ENCODE data around the gene FRMD7. TPM values are rescaled to one million over a fixed set of nuclear protein-coding genes. Genes with fewer than 3 reads are reported as not detected.
"Not testable (repeated sequence)": the region's sequence is repeated elsewhere in the genome, so short reads cannot be mapped to it uniquely, and the experiment has no call there.

FRMD7 gene
- not detected in 2 replicates for total RNA-seq (2014; rRNA removed; shearing (Covaris generic))

- DNase-seq (ENCODE audit: low spot score): no peak
Observed at GRCh38 chrX:132127743-132128142, at the start of gene FRMD7. FRMD7 (minus strand) TSS chrX:132128020; CDS start chrX:132127844, 176 bp downstream.

- DNase-seq (ENCODE audit: low spot score): no peak
Observed at GRCh38 chrX:132173647-132174046, 45.8 kb upstream of the FRMD7 start.

- DNase-seq (ENCODE audit: low spot score): no peak
Observed at GRCh38 chrX:132171881-132172280, 44.1 kb upstream of the FRMD7 start.

- DNase-seq (ENCODE audit: low spot score): no peak
Observed at GRCh38 chrX:132171478-132171877, 43.7 kb upstream of the FRMD7 start.

GRCh38 chrX:132169554-132169953 lies 41.7 kb upstream of the FRMD7 start:
- no peak for DNase-seq (ENCODE audit: low spot score)

GRCh38 chrX:132165651-132166050 lies 37.8 kb upstream of the FRMD7 start:
- no peak for DNase-seq (ENCODE audit: low spot score)

- DNase-seq (ENCODE audit: low spot score): no peak
Observed at GRCh38 chrX:132165005-132165404, 37.2 kb upstream of the FRMD7 start.

- not testable (repeated sequence) for DNase-seq (ENCODE audit: low spot score)
Observed at GRCh38 chrX:132163094-132163493, 35.3 kb upstream of the FRMD7 start.

GRCh38 chrX:132153166-132153565 lies 25.3 kb upstream of the FRMD7 start:
- DNase-seq (ENCODE audit: low spot score): no peak

GRCh38 chrX:132146456-132146855 lies 18.6 kb upstream of the FRMD7 start:
- DNase-seq (ENCODE audit: low spot score): no peak

- DNase-seq (ENCODE audit: low spot score): no peak
Observed at GRCh38 chrX:132144061-132144460, 16.2 kb upstream of the FRMD7 start.

GRCh38 chrX:132125906-132126305 lies 1.9 kb downstream of the FRMD7 start:
- DNase-seq (ENCODE audit: low spot score): no peak

- DNase-seq (ENCODE audit: low spot score): no peak
Observed at GRCh38 chrX:132120913-132121312, 6.9 kb downstream of the FRMD7 start.

GRCh38 chrX:132119821-132120515 lies 7.9 kb downstream of the FRMD7 start:
- DNase-seq (ENCODE audit: low spot score): no peak

- no peak for DNase-seq (ENCODE audit: low spot score)
Observed at GRCh38 chrX:132119283-132119682, 8.5 kb downstream of the FRMD7 start.

GRCh38 chrX:132118358-132118757 lies 9.5 kb downstream of the FRMD7 start:
- no peak for DNase-seq (ENCODE audit: low spot score)

- no peak for DNase-seq (ENCODE audit: low spot score)
Observed at GRCh38 chrX:132115792-132116191, 12.0 kb downstream of the FRMD7 start.

- no peak for DNase-seq (ENCODE audit: low spot score)
Observed at GRCh38 chrX:132114607-132115006, 13.2 kb downstream of the FRMD7 start.

- DNase-seq (ENCODE audit: low spot score): no peak
Observed at GRCh38 chrX:132107291-132107690, 20.5 kb downstream of the FRMD7 start.

- DNase-seq (ENCODE audit: low spot score): no peak
Observed at GRCh38 chrX:132101799-132102198, 26.0 kb downstream of the FRMD7 start.

- no peak for DNase-seq (ENCODE audit: low spot score)
Observed at GRCh38 chrX:132101206-132101605, 26.6 kb downstream of the FRMD7 start.

GRCh38 chrX:132098704-132099103 lies 29.1 kb downstream of the FRMD7 start:
- not testable (repeated sequence) for DNase-seq (ENCODE audit: low spot score)

- no peak for DNase-seq (ENCODE audit: low spot score)
Observed at GRCh38 chrX:132094164-132094563, 33.7 kb downstream of the FRMD7 start.

Data from A172 (cell line).